SK-N-SH (cell line): ENCODE data around the gene ZMYND15. TPM values are rescaled to one million over a fixed set of nuclear protein-coding genes. Genes with fewer than 3 reads are reported as not detected.

ENCODE experiments used
- CTCF ChIA-PET: fragments of 300-600, 350-600 bp; formaldehyde crosslinking; extraction: SDS; loops from one replicate; lab custom pipeline; 2021; lab: Yijun Ruan, JAX
- POLR2A ChIA-PET: fragments of 350-600 bp; sonication (Branson Sonifier 250); formaldehyde crosslinking; extraction: SDS; loops from one replicate; lab custom pipeline; 2020; ENCODE audit warnings: antibody characterized with exemption, inconsistent platforms; lab: Yijun Ruan, JAX
- DNase-seq: peaks from one replicate; pipeline ENCODE4 v3.0.0; 2012
- H2AFZ ChIP-seq: fragments of 200-600 bp; sonication (generic); 2 replicates; pipeline ENCODE4 v1.8.1; 2016; ENCODE audit warnings: antibody characterized with exemption, mild to moderate bottlenecking, low read depth
- H3F3A ChIP-seq: fragments of 200-600 bp; sonication (generic); replicated peaks from 2 replicates; pipeline ENCODE3; 2016; ENCODE audit warnings: antibody characterized with exemption, mild to moderate bottlenecking; ENCODE audit not compliant: insufficient read depth
- H3K27ac ChIP-seq, 2 experiments: fragments of 200-500 bp in 1 of 2; fragments of 200-600 bp in 1 of 2; sonication (Bioruptor generic) in 1 of 2; sonication (generic), shearing (Covaris generic) in 1 of 2; 2 replicates each; pipeline versions ENCODE4 v1.5.1 to v1.6.1; 2014 to 2016; ENCODE audit warnings: low read depth in 2 of 2, inconsistent platforms in 1 of 2, low read length in 1 of 2, mild to moderate bottlenecking in 1 of 2, mixed read lengths in 1 of 2
- H3K27me3 ChIP-seq: fragments of 200-600 bp; sonication (generic), shearing (Covaris generic); 2 replicates; pipeline ENCODE4 v1.6.1; 2016; ENCODE audit warnings: mixed run types; ENCODE audit not compliant: insufficient read depth
- H3K36me3 ChIP-seq, 2 experiments: fragments of 200-500 bp in 1 of 2; fragments of 200-600 bp in 1 of 2; sonication (Bioruptor generic) in 1 of 2; sonication (generic) in 1 of 2; replicated peaks in 1 of 2; 2 replicates each; pipeline versions ENCODE3 to v1.5.1; 2014 to 2016; ENCODE audit warnings: low read length in 1 of 2, mild to moderate bottlenecking in 1 of 2; ENCODE audit not compliant: insufficient read depth in 2 of 2, control insufficient read depth in 1 of 2
- H3K4me1 ChIP-seq, 2 experiments: fragments of 200-500 bp in 1 of 2; fragments of 200-600 bp in 1 of 2; sonication (Bioruptor generic) in 1 of 2; sonication (generic), shearing (Covaris generic) in 1 of 2; 2 replicates each; pipeline versions ENCODE4 v1.5.1 to v1.6.1; 2014 to 2016; ENCODE audit warnings: low read depth in 1 of 2, low read length in 1 of 2, mixed run types in 1 of 2; ENCODE audit not compliant: insufficient read depth in 2 of 2, control insufficient read depth in 1 of 2
- H3K4me2 ChIP-seq: fragments of 200-600 bp; sonication (generic), shearing (Covaris generic); 2 replicates; pipeline ENCODE4 v1.6.1; 2017; ENCODE audit warnings: mixed run types
- H3K4me3 ChIP-seq, 2 experiments: fragments of 200-500 bp in 1 of 2; fragments of 200-600 bp in 1 of 2; sonication (Bioruptor generic) in 1 of 2; sonication (generic), shearing (Covaris generic) in 1 of 2; 2 replicates each; pipeline versions ENCODE4 v1.5.1 to v1.8.1; 2014 to 2016; ENCODE audit warnings: low read depth in 2 of 2, inconsistent platforms in 1 of 2, low read length in 1 of 2, mild to moderate bottlenecking in 1 of 2, mixed read lengths in 1 of 2, moderate library complexity in 1 of 2
- H3K79me2 ChIP-seq: fragments of 200-600 bp; sonication (generic); 2 replicates; pipeline ENCODE4 v1.8.1; 2017; ENCODE audit warnings: mild to moderate bottlenecking; ENCODE audit not compliant: insufficient read depth
- H3K9ac ChIP-seq: fragments of 200-600 bp; sonication (generic); 2 replicates; pipeline ENCODE4 v1.6.1; 2017; ENCODE audit warnings: mixed run types
- H3K9me2 ChIP-seq: fragments of 200-600 bp; sonication (generic); 2 replicates; pipeline ENCODE4 v1.6.1; 2017; ENCODE audit warnings: mixed run types
- H3K9me3 ChIP-seq: fragments of 200-600 bp; sonication (generic); 2 replicates; pipeline ENCODE4 v1.6.1; 2017; ENCODE audit warnings: mixed run types, mild to moderate bottlenecking, moderate library complexity
- H4K20me1 ChIP-seq: fragments of 200-600 bp; sonication (generic); 2 replicates; pipeline ENCODE4 v1.6.1; 2017; ENCODE audit warnings: mild to moderate bottlenecking, mixed run types; ENCODE audit not compliant: insufficient read depth
- EP300 ChIP-seq, 2 experiments: IDR thresholded peaks; 2 replicates each; pipeline versions ENCODE4 v1.4.0 to v1.6.1; 2012; ENCODE audit warnings: borderline replicate concordance in 1 of 2, low read depth in 1 of 2, low read length in 1 of 2
- FOXJ3 ChIP-seq: sonication (generic); formaldehyde crosslinking; IDR thresholded peaks from 2 replicates; pipeline ENCODE4 v1.5.1; 2020; ENCODE audit warnings: mild to moderate bottlenecking, missing genetic modification reagents
- GABPA ChIP-seq: IDR thresholded peaks from 2 replicates; pipeline ENCODE4 v1.4.0; 2012; ENCODE audit warnings: low read depth, mild to moderate bottlenecking
- IRF3 ChIP-seq: fragments of 150-350 bp; IDR thresholded peaks from 2 replicates; pipeline ENCODE4 v1.6.1; 2016; ENCODE audit warnings: mild to moderate bottlenecking, low read depth, low read length
- RAD21 ChIP-seq: IDR thresholded peaks from 2 replicates; pipeline ENCODE4 v1.6.1; 2012; ENCODE audit warnings: mild to moderate bottlenecking, low read length
- REST ChIP-seq: IDR thresholded peaks from 2 replicates; pipeline ENCODE4 v1.6.1; 2012; ENCODE audit warnings: mild to moderate bottlenecking, low read depth, low read length, moderate library complexity
- RXRA ChIP-seq: IDR thresholded peaks from 2 replicates; pipeline ENCODE4 v1.4.0; 2012; ENCODE audit warnings: low read depth, mild to moderate bottlenecking, borderline replicate concordance
- TCF12 ChIP-seq: IDR thresholded peaks from 2 replicates; pipeline ENCODE4 v1.4.0; 2012
- ZBTB33 ChIP-seq: IDR thresholded peaks from 2 replicates; pipeline ENCODE4 v1.4.0; 2012; ENCODE audit warnings: low read depth, borderline replicate concordance
- WGBS: methylation state at CpG from one replicate; pipeline ENCODE4 v1.1.6; 2017; ENCODE audit warnings: low lambda C conversion rate; 5-methylcytosine and 5-hydroxymethylcytosine counted together
- polyA plus RNA-seq, 3 experiments: library from polyadenylated mRNA; depleted of rRNA; stranded (reverse); fragments of >200 nt; gene quantifications; 2 replicates each; pipeline ENCODE4 v1.2.3, GENCODE V29; 2012

Gene ZMYND15
- polyA plus RNA-seq, 1 of the 3 experiments (the other 2 are of a cell fraction): 0.08 TPM

- H3K9me3 ChIP-seq: no peaks in the 10 kb centered on the region
- no peak overlapping the region for H3K27ac ChIP-seq
- H3K9ac ChIP-seq: no peak overlapping the region
- H3K36me3 ChIP-seq: peaks cover 0 to 4% of the 10 kb centered on the region in 2 experiments
- DNase-seq: no peak
- TF ChIP-seq GABPA: no peak
- TF ChIP-seq IRF3: no peak
- TF ChIP-seq REST: no peak
- no peak for TF ChIP-seq FOXJ3 (CRISPR knock-in tag)
- no peak for TF ChIP-seq RXRA
- TF ChIP-seq TCF12: no peak
- TF ChIP-seq EP300 (IDR thresholded peaks at IDR 0.05; ENCODE audit: borderline replicate concordance in 1 of 2, low read depth in 1 of 2, low read length in 1 of 2): no peak
- no peak for TF ChIP-seq ZBTB33
- no peak for TF ChIP-seq RAD21
- TF ChIP-seq, all 33 proteins: peak for 0
- 91% methylated on average over 6 of the region's 6 CpGs for WGBS
- ChIA-PET POLR2A (no interaction called here), CTCF (interaction anchor here (0.9 to 2.1 kb wide), 5 partner anchors 9 to 156 kb away, joined by 3 to 7 read pairs (median 3); partner anchors contain the start of gene ARRB2)
- H3K79me2 ChIP-seq: no peaks in the 10 kb centered on the region
- H3K4me2 ChIP-seq: no peak overlapping the region
- no peaks in the 10 kb centered on the region for H3K9me2 ChIP-seq
- no peaks in the 10 kb centered on the region; a peak in 2 of 4 replicates for H3K4me1 ChIP-seq
- H3K4me3 ChIP-seq: no peak overlapping the region
- no peak overlapping the region for H2AFZ ChIP-seq
- peaks cover 2% of the 10 kb centered on the region; the same call in 1 of the 2 replicates for H3K27me3 ChIP-seq
- no peaks in the 10 kb centered on the region for H3F3A ChIP-seq
- H4K20me1 ChIP-seq: no peaks in the 10 kb centered on the region
These were observed 6.5 kb upstream of the ZMYND15 start for GRCh38 chr17:4733073-4733531.
